CD4-positive, alpha-beta T cell treated with Interleukin-4 for 4 hours (primary cell): ENCODE results near the gene OR10AG1.

Experiments
- DNase-seq: peaks from one replicate; pipeline ENCODE4 v3.0.0-alpha.2; 2020

The OR10AG1 gene, protein sequence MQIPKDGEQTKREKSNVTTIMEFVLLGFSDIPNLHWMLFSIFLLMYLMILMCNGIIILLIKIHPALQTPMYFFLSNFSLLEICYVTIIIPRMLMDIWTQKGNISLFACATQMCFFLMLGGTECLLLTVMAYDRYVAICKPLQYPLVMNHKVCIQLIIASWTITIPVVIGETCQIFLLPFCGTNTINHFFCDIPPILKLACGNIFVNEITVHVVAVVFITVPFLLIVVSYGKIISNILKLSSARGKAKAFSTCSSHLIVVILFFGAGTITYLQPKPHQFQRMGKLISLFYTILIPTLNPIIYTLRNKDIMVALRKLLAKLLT

GRCh38 chr11:55969845-55970244 is at the start of gene OR10AG1:
Gene OR10AG1, minus strand, starts transcription at chr11:55969945. Its CDS starts 38 bp downstream, at chr11:55969907.
- DNase-seq = no peak

DNA sequence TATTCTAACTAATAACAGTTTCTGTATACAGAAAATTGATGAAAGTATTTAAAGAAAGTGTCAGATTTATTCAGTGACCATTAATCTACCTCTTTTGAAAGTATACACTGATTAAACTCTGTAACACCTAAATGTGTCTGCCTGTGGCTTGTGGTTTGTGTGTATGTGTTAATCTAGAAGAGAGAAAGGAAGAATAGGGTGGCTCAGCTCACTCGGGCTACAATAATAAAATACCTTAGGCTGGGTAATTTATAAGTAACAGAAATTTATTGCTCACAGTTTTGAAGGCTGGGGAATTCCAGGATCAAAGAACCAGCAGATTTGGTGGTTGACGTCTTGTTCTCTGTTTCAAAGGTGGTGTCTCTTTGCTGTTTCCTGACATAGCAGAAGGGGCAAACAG is 44.1 kb upstream of the OR10AG1 start:
- DNase-seq = no peak

DNA sequence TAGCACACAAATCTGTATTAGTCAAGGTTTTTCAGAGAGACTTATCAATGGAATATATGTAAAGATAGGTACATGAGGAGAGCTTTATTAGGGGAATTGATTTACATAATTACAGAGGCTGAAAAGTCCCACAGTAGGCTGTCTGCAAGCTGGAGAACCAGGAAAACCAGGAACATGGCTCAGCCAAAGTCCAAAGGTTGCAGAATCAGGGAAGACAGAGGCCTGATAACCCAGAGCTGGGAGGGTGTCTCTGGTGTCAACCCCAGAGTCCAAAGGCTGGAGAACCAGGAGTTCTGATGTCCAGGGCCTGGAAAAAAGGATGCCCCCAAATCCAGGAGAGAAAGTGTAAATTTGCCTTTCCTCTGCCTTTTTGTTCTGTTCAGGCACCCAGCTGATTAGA is 41.0 kb upstream of the OR10AG1 start:
- DNase-seq = no peak

- DNase-seq = no peak
These were observed 24.8 kb upstream of the OR10AG1 start, which contains the start of gene OR5F1 for GRCh38 chr11:55994525-55994924. Gene OR5F1, minus strand, starts transcription at chr11:55994625. Its CDS starts 0 bp downstream, at chr11:55994625.

DNA sequence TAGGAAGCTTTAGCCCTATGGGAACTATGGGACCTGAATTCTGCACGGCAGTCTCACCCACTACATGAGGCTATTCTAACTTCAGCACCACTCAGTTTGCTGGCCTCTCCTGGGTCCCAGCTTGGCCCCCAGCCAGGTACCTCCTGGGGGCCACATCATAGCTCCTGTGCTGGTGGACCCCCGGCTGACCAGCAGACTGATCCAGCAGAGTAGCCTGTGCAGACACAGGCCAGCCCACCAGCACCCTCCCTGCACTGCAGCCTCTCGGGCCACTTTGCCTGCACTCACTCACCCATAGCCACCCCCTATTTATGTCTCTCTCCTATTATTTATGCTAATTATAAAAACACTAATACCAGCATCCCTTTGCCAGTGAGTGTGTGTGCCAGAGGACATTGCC is 1.2 kb upstream of the OR10AG1 start:
- no peak for DNase-seq

DNA sequence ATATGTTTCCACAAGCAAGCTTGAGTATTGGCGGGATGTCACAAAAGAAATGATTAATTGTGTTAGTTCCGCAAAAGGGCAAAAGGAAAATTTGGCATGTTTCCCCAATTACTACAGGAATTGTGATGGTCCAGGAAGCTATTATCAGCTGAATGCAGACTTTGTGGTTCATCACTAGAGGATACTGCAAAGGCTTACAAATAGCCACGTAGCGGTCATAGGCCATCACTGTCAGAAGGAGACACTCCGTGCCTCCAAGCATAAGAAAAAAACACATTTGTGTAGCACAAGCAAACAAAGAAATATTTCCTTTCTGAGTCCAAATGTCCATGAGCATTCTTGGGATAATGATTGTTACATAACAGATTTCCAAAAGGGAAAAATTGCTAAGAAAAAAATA is 1.8 kb downstream of the OR10AG1 start:
- DNase-seq = no peak

DNA sequence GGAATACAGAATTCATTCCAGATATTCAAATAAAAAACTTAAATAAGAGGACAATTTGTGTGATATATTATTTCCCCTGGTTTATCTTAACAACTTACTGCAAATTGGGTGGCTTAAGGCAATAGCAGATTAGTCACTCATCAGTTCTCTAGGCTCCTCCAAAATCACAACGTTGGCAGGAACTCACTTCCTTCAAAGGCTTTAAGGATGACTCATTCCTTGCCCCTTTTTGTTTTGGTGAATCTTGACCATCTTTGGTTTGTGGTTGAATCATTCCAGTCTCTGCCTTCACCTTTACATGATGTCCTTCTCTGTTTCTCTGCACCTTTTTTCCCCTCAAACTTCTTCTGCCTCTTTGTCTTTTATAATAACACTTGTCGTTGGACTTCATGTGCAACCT is 3.4 kb downstream of the OR10AG1 start:
- DNase-seq = no peak

- DNase-seq = no peak
These were observed 13.2 kb downstream of the OR10AG1 start for GRCh38 chr11:55956521-55956920.

- no peak for DNase-seq
These were observed 20.4 kb downstream of the OR10AG1 start for GRCh38 chr11:55949330-55949729.

GRCh38 chr11:55942785-55943392 is 26.9 kb downstream of the OR10AG1 start:
- no peak for DNase-seq

DNA sequence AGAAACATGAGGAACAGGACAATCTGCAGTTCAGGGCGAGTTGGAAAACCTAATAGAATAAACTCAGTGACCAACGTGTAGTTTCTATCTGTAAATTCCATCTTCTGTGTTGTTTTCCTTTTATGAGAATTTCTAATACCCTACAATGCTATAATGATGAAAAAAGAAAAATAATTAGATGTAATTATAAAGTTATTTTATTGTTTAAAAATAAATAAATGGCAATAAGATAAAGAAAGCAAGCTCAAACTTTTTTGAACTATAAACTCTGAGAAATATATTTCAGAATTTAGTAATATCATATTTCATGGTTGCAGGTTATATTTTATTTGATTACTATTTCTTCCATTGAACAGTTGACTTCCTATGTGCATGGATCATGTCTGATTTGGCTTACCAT is 33.4 kb downstream of the OR10AG1 start, which contains the start of gene OR5I1:
TSS of gene OR5I1 (minus strand) at position 101 of the 400 bp plus-strand sequence. CDS start at position 101, 0 bp downstream.
- DNase-seq = no peak

- DNase-seq = no peak
These were observed 49.2 kb downstream of the OR10AG1 start for GRCh38 chr11:55920537-55920936.
